IPS-15b (cell line): ENCODE measurements around the gene MACROH2A1.

Source experiments
- H3K27me3 ChIP-seq: one replicate; pipeline ENCODE4 v1.6.1; 2013; ENCODE audit warnings: low read length; ENCODE audit not compliant: control insufficient read depth, insufficient read depth
- H3K36me3 ChIP-seq: one replicate; pipeline ENCODE4 v1.6.1; 2013; ENCODE audit warnings: low read length; ENCODE audit not compliant: control insufficient read depth, insufficient read depth
- H3K4me1 ChIP-seq: one replicate; pipeline ENCODE4 v1.6.1; 2013; ENCODE audit warnings: mild to moderate bottlenecking, low read length; ENCODE audit not compliant: control insufficient read depth, insufficient read depth
- H3K4me3 ChIP-seq: one replicate; pipeline ENCODE4 v1.5.1; 2013; ENCODE audit warnings: low read depth, low read length
- H3K9ac ChIP-seq: one replicate; pipeline ENCODE4 v1.6.1; 2013; ENCODE audit warnings: low read depth, mild to moderate bottlenecking, low read length
- H3K9me3 ChIP-seq: one replicate; pipeline ENCODE4 v1.6.1; 2013; ENCODE audit warnings: mild to moderate bottlenecking, low read length; ENCODE audit not compliant: control insufficient read depth, insufficient read depth

MACROH2A1 gene

DNA sequence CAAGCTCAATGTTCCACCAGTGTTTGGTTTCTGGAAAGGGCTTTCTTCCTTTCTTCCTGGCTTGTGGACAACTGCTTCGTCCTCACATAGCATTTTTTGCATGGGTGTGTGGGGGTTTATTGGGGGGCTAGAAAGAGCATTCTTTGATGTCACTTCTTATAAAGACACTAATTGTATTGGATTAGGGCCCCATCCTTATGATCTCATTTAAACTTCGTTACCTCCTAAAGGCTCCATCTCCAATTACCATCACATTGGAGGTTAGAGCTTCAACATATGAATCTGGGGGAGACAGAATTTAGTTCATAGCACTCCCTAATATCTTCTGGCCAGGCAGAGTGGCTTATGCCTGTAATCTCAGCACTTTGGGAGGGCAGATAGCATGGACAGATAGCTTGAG lies 6.1 kb upstream of the MACROH2A1 start:
- Histone ChIP-seq H3K4me1 (peaks cover 13% of the 10 kb centered on the region), H3K9me3 (no peaks in the 10 kb centered on the region), H3K9ac (no peak overlapping the region), H3K4me3 (no peak overlapping the region), H3K27me3 (peaks cover 60% of the 10 kb centered on the region), H3K36me3 (no peaks in the 10 kb centered on the region)

DNA sequence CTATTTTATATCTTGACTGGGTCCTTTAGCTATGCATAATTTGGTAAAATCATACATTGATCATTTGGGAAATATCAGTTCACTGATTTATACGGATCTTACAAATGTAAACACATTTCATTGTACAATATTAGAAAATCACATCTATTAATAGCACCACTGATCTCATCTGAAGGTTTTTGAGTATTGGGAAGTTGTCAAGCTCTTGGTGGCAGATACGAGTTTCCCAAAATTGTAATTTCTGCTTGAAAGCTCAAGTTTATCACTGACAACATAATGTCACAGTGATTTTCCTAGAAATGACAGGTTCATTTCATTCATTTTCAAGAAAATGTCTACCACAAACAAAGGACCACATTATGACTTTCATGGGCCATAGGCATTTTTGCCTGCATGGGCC lies 3.0 kb upstream of the MACROH2A1 start:
- peaks cover 20% of the 10 kb centered on the region for H3K4me1 ChIP-seq

DNA sequence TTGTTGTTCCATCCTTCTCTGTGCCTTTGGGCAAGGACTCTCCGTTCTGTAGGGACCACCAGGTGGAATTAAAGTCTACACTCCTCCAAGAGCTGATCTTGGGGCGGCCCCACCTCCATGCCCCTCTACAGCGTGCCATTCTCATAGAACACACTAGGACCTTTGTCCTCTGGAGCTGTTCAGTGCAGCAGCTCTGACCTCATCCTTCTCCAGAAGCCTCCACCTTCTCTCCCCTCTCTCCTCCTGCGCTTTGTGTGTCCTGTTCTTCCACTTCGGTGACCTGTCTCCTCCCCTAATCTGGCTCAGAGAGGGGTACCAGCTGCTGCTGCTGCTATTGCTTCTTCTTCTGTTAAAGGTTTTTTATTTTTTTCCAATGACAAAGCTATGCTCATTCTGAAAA lies 1.8 kb upstream of the MACROH2A1 start:
- Histone ChIP-seq H3K9me3 (no peaks in the 10 kb centered on the region), H3K4me3 (peak overlapping the region; percentile 60), H3K36me3 (no peaks in the 10 kb centered on the region), H3K9ac (no peak overlapping the region), H3K4me1 (peaks cover 20% of the 10 kb centered on the region), H3K27me3 (peaks cover 73% of the 10 kb centered on the region)

More for the DNA sequence above, 3.0 kb upstream of the MACROH2A1 start:
- no peak overlapping the region for H3K4me3 ChIP-seq
- no peak overlapping the region for H3K9ac ChIP-seq
- no peaks in the 10 kb centered on the region for H3K36me3 ChIP-seq
- peaks cover 68% of the 10 kb centered on the region for H3K27me3 ChIP-seq
- H3K9me3 ChIP-seq = no peaks in the 10 kb centered on the region

DNA sequence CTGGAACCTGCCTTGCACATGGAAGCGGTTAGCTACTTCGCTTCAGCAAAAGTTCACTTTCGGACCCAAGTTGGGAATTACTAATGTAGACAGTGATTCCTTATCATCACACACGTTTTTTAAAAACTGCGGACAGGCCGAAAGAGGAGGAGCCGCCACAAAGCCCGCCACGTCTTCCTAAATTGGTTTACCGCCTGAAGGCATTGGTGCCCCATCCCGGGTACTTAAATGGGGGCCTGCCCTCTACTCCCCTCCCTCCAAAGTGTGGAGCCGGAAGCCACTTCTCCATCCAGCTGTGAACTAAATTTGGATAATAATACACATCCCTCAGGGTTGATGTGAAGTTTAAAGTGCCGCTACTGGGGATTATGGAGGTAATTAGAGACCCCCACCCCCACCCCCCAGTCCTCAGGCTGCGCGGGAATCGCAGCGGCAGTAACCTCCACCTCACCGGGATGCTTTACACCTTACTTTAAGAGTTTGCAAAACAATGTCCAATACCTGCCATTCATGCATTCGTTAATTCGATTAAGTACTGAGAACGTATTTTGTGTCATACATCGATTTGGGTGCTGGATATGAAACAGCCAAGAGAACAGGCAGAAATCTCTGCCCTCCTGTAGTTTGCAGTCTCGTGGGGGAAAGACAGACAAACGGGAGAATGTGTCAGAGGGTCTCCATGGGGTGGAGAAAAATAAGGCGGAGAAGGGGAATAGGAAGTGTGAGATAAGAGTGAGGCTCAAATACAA lies 937 bp upstream of the MACROH2A1 start:
- no peaks in the 10 kb centered on the region for H3K9me3 ChIP-seq
- peaks cover 20% of the 10 kb centered on the region for H3K4me1 ChIP-seq
- peaks cover 75% of the 10 kb centered on the region for H3K27me3 ChIP-seq
- peak overlapping the region; percentile 60 for H3K4me3 ChIP-seq
- no peak overlapping the region for H3K9ac ChIP-seq
- H3K36me3 ChIP-seq = no peaks in the 10 kb centered on the region

DNA sequence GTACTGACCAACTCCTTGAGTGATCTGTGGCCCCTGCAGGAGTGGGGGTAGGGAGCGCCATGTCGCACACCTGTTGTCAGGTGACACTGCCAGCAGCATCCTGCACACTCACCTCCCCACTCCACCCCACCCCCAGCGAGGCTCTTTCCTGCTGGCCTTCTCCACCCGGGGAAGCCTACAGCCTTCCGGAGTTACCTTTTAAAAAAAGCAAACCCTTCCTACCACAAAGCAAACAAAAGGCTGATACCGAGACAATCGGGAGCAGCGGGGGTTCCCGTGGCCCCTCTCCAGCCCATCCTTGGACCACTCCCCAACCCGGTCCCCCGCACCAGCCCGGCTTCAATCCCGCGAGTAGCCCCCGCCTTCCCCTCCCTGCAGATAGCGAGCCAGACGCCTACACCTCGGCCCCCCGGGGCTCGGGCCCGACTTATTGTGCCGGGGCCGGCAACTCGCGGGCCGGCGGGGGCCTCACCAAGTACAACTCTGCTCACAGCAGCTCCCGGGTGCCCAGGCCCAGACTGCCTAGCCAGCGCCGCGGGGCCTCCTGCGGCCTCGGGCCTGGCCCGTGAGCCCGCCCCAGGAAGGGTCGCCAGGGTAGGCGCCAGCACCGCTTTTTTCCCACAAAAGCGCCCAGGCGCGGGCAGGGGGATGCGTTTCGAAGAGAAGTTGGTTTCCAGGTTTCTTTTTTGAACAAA lies 724 bp downstream of the MACROH2A1 start:
- no peaks in the 10 kb centered on the region for H3K9me3 ChIP-seq
- H3K36me3 ChIP-seq = no peaks in the 10 kb centered on the region
- H3K27me3 ChIP-seq = peaks cover 78% of the 10 kb centered on the region
- H3K9ac ChIP-seq = peak overlapping the region; percentile 60
- H3K4me3 ChIP-seq = peak overlapping the region; percentile 60
- H3K4me1 ChIP-seq = peaks cover 20% of the 10 kb centered on the region

DNA sequence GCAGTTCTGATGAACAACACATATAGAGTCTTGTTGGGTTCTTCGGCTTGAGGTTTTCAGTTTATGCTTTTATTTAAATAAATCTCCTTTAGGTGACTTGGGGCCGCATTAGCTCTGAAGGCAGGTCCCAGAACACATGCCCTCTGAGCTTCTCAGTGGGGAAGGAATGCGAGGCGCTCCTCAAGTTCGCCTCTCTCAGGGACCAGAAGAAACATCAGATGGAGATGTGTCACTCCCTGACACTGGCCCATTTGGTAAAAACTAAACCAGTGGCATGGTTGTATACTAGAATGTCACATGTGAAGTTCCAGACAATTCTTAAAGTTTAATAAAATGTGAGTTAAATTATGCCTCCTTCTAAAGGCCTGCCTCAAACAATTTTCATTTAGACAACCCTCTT lies 1.9 kb downstream of the MACROH2A1 start:
- Histone ChIP-seq H3K27me3 (peaks cover 67% of the 10 kb centered on the region), H3K4me1 (peaks cover 20% of the 10 kb centered on the region), H3K9me3 (no peaks in the 10 kb centered on the region), H3K36me3 (no peaks in the 10 kb centered on the region), H3K9ac (no peak overlapping the region), H3K4me3 (no peak overlapping the region)

DNA sequence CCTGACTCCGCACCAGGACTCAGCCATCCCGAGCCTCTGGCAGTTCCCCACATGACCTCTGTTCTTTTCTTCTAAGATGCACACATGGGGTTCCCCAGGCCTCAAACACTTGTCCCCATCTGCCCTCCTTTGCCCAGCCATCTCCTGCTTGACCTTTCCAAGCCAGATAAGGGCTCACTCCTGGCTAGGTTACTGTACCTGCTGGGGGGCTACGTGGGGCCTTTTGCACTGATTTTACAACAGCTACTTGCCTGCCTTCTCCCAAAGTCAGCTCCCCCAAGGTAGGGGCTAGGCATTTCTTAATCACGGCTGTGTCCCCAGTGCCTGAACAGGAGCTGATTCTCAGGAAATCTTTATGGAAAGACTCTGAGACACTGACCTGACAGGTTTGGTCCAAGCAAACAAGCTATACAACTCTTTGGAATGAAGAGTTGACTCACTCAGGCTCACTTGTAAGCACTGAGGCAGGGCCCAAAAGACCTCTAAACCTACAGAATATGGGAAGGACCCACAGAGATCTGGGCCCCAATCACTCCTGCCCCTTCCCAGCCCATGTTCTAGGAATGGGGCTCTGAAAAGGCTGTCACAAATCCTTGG lies 2.5 kb downstream of the MACROH2A1 start:
- H3K4me3 ChIP-seq = no peak overlapping the region
- H3K36me3 ChIP-seq = no peaks in the 10 kb centered on the region
- H3K27me3 ChIP-seq = peaks cover 62% of the 10 kb centered on the region
- no peaks in the 10 kb centered on the region for H3K9me3 ChIP-seq
- peaks cover 18% of the 10 kb centered on the region for H3K4me1 ChIP-seq
- H3K9ac ChIP-seq = no peak overlapping the region

DNA sequence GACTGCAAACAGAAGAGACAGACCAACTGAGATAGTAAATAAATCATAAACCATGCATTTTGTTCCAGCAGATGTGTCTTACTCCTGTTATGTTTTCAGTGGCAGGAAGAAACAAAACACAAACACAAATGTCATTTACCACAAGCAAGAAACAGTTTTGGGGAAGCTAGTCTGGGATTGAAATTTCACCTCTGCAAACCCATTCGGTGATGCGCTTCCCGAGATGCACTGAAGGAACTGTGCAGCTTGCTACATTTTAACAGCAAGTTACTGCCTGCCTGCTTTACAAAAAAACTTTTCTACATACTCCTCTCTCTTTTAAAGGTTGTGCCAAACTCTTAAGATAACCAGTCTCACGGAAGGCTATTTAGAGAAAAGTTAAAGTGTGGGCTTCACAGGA lies 3.2 kb downstream of the MACROH2A1 start:
- H3K4me1 ChIP-seq = peaks cover 14% of the 10 kb centered on the region
- no peak overlapping the region for H3K4me3 ChIP-seq
- H3K36me3 ChIP-seq = no peaks in the 10 kb centered on the region
- peaks cover 55% of the 10 kb centered on the region for H3K27me3 ChIP-seq
- no peak overlapping the region for H3K9ac ChIP-seq
- H3K9me3 ChIP-seq = no peaks in the 10 kb centered on the region

DNA sequence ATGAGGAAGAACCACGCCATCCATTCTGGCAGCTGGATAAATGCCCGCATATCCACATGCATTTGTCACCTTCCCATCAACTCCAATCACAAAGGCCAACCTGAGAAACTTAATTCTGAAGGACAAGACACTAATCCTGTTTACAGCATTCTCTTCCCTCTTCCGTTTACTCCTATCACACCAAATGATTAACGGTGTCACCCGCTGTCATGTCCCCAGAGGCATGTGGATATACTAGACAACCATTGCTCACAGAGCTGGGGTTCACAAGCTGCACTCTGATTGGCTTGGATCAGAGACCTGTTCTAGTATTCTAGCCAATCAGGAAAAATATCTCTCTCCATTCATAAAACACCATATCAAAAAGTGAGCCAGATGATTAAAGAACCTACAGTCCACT lies 3.6 kb downstream of the MACROH2A1 start:
- Histone ChIP-seq H3K4me3 (no peak overlapping the region), H3K4me1 (peaks cover 10% of the 10 kb centered on the region)

DNA sequence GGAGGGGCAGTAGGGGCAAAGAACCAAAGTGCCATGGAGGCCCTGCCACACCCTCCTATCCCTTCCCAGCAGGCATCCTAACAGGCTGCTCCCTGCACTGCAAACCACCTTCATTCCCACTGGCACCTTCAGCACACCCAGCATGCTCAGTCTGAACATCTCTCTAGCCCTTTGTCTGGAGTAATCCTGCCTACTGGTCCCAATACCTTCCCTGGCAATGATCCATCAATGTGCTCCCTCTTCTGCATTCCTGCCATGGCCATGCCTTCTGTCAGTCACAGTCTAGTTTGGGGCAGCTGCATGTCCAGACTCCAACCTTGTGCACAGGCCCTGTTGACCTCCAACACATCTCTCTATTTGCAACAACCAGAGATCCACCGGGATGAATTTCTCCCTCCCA lies 4.9 kb downstream of the MACROH2A1 start:
- Histone ChIP-seq H3K4me3 (no peak overlapping the region), H3K36me3 (no peaks in the 10 kb centered on the region), H3K9ac (no peak overlapping the region), H3K9me3 (no peaks in the 10 kb centered on the region), H3K27me3 (peaks cover 47% of the 10 kb centered on the region), H3K4me1 (peaks cover 6% of the 10 kb centered on the region)

More for the DNA sequence above, 3.6 kb downstream of the MACROH2A1 start:
- Histone ChIP-seq H3K9me3 (no peaks in the 10 kb centered on the region), H3K9ac (no peak overlapping the region), H3K27me3 (peaks cover 51% of the 10 kb centered on the region), H3K36me3 (no peaks in the 10 kb centered on the region)

DNA sequence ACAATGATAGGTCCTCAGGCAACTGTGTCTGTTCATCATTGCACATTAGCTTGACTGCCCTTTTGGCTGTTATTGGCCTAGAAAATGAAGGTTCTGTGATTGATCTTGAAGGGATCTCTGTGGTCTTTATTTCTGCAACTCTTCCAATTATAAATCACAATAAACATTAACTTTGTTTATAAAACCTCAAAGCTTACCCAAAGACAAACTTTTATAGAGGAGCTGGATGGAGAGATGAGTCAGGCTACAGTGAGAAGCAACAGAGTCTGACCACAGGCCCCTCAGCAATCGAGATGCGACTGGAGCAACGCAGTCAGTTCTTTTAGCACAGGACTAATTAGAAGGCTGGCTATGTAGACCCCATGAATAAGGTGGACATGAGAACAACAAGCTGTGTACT lies 5.3 kb downstream of the MACROH2A1 start:
- H3K27me3 ChIP-seq = peaks cover 47% of the 10 kb centered on the region
- no peak overlapping the region for H3K9ac ChIP-seq
- H3K4me1 ChIP-seq = peaks cover 6% of the 10 kb centered on the region
- no peak overlapping the region for H3K4me3 ChIP-seq
- H3K36me3 ChIP-seq = no peaks in the 10 kb centered on the region
- no peaks in the 10 kb centered on the region for H3K9me3 ChIP-seq

DNA sequence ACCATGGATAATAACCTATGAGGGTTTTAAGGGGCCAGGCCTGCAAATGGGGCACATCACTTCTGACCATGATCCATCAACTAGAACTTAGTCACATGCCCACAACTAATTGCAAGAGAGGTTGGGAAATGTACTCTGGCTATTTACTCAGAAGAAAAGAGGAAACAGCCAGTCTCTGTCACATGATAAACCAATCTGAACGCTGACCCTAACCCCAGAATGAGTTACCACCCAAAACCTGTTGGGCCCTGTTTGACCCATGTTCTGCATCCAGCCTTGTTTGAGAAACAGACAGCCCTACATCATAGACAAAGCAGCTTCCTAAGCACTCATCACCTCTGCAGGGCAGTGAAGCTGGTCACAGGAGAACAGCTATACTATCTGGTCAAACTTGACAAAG lies 5.8 kb downstream of the MACROH2A1 start:
- Histone ChIP-seq H3K4me1 (peaks cover 6% of the 10 kb centered on the region), H3K4me3 (no peak overlapping the region), H3K27me3 (peaks cover 47% of the 10 kb centered on the region), H3K36me3 (no peaks in the 10 kb centered on the region), H3K9ac (no peak overlapping the region), H3K9me3 (no peaks in the 10 kb centered on the region)
